ENCODE results near the gene UBA1. TPM values are rescaled to one million over a fixed set of nuclear protein-coding genes. Genes with fewer than 3 reads are reported as not detected.
A peak's percentile ranks its signal among the peaks of the same experiment; 100 is the strongest.

Gene UBA1
- total and polyA plus RNA-seq, 2 experiments from 2014 or later = 146 to 264 TPM

DNA sequence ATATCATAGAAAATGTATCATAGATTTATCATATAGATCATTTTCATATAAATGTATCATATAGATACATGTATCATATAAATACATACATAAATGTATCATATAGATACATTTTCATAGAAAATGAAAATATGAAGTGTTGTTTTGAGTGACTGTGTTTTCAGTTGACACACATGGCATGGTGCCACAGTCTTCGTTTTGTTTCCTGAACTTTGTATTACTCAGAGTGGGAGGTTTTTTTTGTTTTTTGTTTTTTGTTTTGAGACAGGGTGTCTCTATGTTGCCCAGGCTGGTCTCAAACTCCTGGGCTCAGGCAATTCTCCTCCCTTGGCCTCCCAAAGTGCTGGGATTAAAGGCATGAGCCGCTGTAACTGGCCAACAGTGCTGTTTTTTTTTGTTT lies 44.7 kb upstream of the UBA1 start:
- WGBS, 2 experiments (ENCODE audit: low coverage in 1 of 2, low lambda C conversion rate in 2 of 2, missing lambda C conversion rate in 2 of 2) = 50% methylated on average over 2 of the region's 2 CpGs
- Histone ChIP-seq H3K36me3 (ENCODE audit: low read depth) (0 out of 2 replicates have a peak, but pooled peaks cover 6% of the 10 kb centered on the region), H3K4me2 (ENCODE audit: unreplicated experiment) (no peak overlapping the region), H3K79me2 (ENCODE audit: insufficient read depth) (peaks cover 88% of the 10 kb centered on the region), H3K4me1 (ENCODE audit: insufficient read depth) (no peaks in the 10 kb centered on the region; the same call in 1 of the 2 replicates), H3K27me3 (replicated peaks; ENCODE audit: insufficient read depth) (no peaks in the 10 kb centered on the region), H2AFZ (no peak overlapping the region), H3K9ac (0 out of 2 replicates have a peak overlapping the region, but pooled peaks have one; percentile 10), H3K4me3 (no peak overlapping the region), H3F3A (ENCODE audit: insufficient read depth) (no peaks in the 10 kb centered on the region), H3K9me2 (ENCODE audit: insufficient read depth) (no peaks in the 10 kb centered on the region), H3K9me3 (ENCODE audit: low read depth) (no peaks in the 10 kb centered on the region), H3K27ac (peak overlapping the region; percentile 51), H4K20me1 (ENCODE audit: insufficient read depth) (no peaks in the 10 kb centered on the region; the same call in 1 of the 2 replicates)
- TF ChIP-seq EZH2phosphoT487 (IDR thresholded peaks at IDR 0.05; ENCODE audit: insufficient read depth, low read depth) = no peak
- TF ChIP-seq EZH2 (IDR thresholded peaks at IDR 0.05; ENCODE audit: insufficient read depth, poor library complexity, severe bottlenecking) = no peak
- peak; percentile 62 for DNase-seq
- in situ Hi-C loops (cut with MboI) = no loop called here

DNA sequence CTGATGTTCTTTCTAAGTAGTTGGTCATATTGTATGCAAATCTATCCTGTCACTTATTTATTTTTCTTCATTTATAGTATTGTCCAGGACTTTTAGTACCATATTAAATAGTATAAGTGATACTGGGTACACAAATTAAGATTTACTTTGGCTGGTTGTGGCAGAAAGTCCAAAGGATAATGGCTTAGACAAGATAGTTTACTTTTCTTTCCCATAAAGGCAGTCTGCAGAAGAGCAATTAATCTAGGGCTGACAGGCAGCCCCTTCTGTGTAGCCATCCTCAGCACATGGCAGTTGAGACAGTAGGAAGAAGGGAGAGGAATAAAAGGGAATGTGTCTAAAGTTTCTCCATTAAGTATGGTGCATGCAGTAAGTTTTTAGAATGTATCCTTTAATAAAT lies 42.2 kb upstream of the UBA1 start:
- TF ChIP-seq EZH2phosphoT487 (IDR thresholded peaks at IDR 0.05; ENCODE audit: insufficient read depth, low read depth) (no peak), EZH2 (IDR thresholded peaks at IDR 0.05; ENCODE audit: insufficient read depth, poor library complexity, severe bottlenecking) (no peak)
- Histone ChIP-seq H2AFZ (no peak overlapping the region), H3K9ac (no peak overlapping the region), H3K27me3 (replicated peaks; ENCODE audit: insufficient read depth) (no peaks in the 10 kb centered on the region), H3K4me1 (ENCODE audit: insufficient read depth) (no peaks in the 10 kb centered on the region; the same call in 1 of the 2 replicates), H3F3A (ENCODE audit: insufficient read depth) (no peaks in the 10 kb centered on the region), H3K36me3 (ENCODE audit: low read depth) (0 out of 2 replicates have a peak, but pooled peaks cover 6% of the 10 kb centered on the region), H3K4me2 (ENCODE audit: unreplicated experiment) (no peak overlapping the region), H3K9me2 (ENCODE audit: insufficient read depth) (no peaks in the 10 kb centered on the region), H3K9me3 (ENCODE audit: low read depth) (no peaks in the 10 kb centered on the region), H3K27ac (no peak overlapping the region), H3K4me3 (no peak overlapping the region), H3K79me2 (ENCODE audit: insufficient read depth) (peaks cover 96% of the 10 kb centered on the region), H4K20me1 (ENCODE audit: insufficient read depth) (no peaks in the 10 kb centered on the region; the same call in 1 of the 2 replicates)
- DNase-seq = no peak
- in situ Hi-C loops (cut with MboI) = no loop called here

DNA sequence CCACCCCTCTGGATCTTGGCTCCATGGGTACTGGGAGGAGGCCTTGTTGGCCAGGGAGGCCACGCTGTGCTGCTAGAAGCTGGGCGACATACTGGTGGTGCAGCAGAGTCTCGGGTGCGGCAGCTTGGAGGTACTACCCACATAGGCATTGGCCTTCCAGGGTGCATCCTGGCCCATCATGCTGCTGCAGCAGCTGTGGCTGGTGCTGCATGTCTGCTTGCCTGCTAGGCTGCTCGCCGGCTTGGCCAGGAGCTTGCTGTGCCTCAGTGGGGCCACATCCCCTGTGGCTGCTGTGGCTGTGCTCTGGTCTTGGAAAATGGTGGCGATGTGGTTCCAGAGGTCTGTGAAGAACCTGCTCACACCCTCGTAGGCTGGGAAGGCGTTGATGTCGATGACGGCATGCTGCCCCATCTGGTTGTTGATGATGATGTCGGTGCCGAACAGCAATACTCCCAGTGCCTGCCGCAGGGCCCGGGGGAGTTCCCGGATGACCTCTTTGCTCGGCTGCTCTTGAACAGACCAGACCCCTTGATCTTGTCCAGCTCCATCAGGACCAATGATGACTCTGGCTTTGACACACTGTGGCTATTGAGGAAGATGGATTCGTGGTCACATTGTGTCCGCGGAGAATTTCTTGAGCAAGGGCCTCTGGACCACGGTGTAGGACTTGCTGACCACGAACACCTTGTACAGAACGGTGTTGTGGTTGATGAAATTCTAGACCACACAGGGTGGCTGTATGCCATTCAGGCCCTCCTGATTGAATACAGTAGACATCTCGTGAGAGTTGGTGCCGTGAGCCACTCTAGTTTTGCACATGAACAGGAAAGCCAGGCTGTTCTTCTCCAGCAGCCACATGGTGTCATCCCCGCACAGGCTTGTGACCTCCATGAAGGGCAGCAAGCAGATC lies 36.8 kb upstream of the UBA1 start:
- 95 to 96% methylated on average over 18 to 20 of the region's 26 CpGs for WGBS, 2 experiments (ENCODE audit: low coverage in 1 of 2, low lambda C conversion rate in 2 of 2, missing lambda C conversion rate in 2 of 2)
- DNase-seq = no peak
- Histone ChIP-seq H4K20me1 (ENCODE audit: insufficient read depth) (no peaks in the 10 kb centered on the region; the same call in 1 of the 2 replicates), H3K27me3 (replicated peaks; ENCODE audit: insufficient read depth) (no peaks in the 10 kb centered on the region), H3K9ac (no peak overlapping the region), H3K4me2 (ENCODE audit: unreplicated experiment) (no peak overlapping the region), H3K9me3 (ENCODE audit: low read depth) (no peaks in the 10 kb centered on the region), H3K9me2 (ENCODE audit: insufficient read depth) (no peaks in the 10 kb centered on the region), H3K4me1 (ENCODE audit: insufficient read depth) (peaks cover 3% of the 10 kb centered on the region; the same call in 1 of the 2 replicates), H3K79me2 (ENCODE audit: insufficient read depth) (peaks cover 100% of the 10 kb centered on the region), H3F3A (ENCODE audit: insufficient read depth) (no peaks in the 10 kb centered on the region), H2AFZ (no peak overlapping the region), H3K36me3 (ENCODE audit: low read depth) (0 out of 2 replicates have a peak, but pooled peaks cover 6% of the 10 kb centered on the region), H3K4me3 (no peak overlapping the region), H3K27ac (no peak overlapping the region)
- no peak for TF ChIP-seq EZH2phosphoT487 (IDR thresholded peaks at IDR 0.05; ENCODE audit: insufficient read depth, low read depth)
- no peak for TF ChIP-seq EZH2 (IDR thresholded peaks at IDR 0.05; ENCODE audit: insufficient read depth, poor library complexity, severe bottlenecking)
- in situ Hi-C loops (cut with MboI) = no loop called here

DNA sequence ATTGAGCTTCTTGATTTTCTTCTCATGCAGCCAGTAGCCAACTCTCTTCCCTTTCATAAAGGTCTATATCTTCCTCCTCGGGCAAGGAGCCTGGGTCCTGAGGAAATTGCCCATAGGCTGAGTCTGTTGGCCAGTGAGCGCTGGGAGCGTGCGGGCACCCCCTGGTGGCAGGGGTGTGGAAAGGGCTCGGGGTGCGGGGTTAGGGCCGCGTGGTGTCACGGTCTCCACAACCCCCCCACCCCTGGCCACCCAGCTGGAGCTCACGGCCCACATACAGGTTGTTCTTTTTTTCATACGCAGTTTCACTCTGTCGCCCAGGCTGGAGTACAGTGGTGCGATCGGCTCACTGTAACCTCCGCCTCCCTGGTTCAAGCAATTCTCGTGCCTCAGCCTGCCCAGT lies 35.5 kb upstream of the UBA1 start:
- Histone ChIP-seq H3K4me3 (no peak overlapping the region), H4K20me1 (ENCODE audit: insufficient read depth) (no peaks in the 10 kb centered on the region), H2AFZ (no peak overlapping the region), H3K36me3 (ENCODE audit: low read depth) (0 out of 2 replicates have a peak, but pooled peaks cover 6% of the 10 kb centered on the region), H3F3A (ENCODE audit: insufficient read depth) (no peaks in the 10 kb centered on the region), H3K4me2 (ENCODE audit: unreplicated experiment) (no peak overlapping the region), H3K27ac (no peak overlapping the region), H3K27me3 (replicated peaks; ENCODE audit: insufficient read depth) (no peaks in the 10 kb centered on the region), H3K79me2 (ENCODE audit: insufficient read depth) (peaks cover 100% of the 10 kb centered on the region), H3K9ac (no peak overlapping the region), H3K9me2 (ENCODE audit: insufficient read depth) (no peaks in the 10 kb centered on the region), H3K4me1 (ENCODE audit: insufficient read depth) (peaks cover 3% of the 10 kb centered on the region; the same call in 1 of the 2 replicates), H3K9me3 (ENCODE audit: low read depth) (no peaks in the 10 kb centered on the region)
- DNase-seq = no peak
- in situ Hi-C loops (cut with MboI) = no loop called here
- TF ChIP-seq EZH2phosphoT487 (IDR thresholded peaks at IDR 0.05; ENCODE audit: insufficient read depth, low read depth) (no peak), EZH2 (IDR thresholded peaks at IDR 0.05; ENCODE audit: insufficient read depth, poor library complexity, severe bottlenecking) (no peak)
- 99 to 100% methylated on average over 6 to 16 of the region's 16 CpGs for WGBS, 2 experiments (ENCODE audit: low coverage in 1 of 2, low lambda C conversion rate in 2 of 2, missing lambda C conversion rate in 2 of 2)

Data from GM23248 (cell line).